HG02623 (cell line): ENCODE results near the gene MIPOL1.
"Not testable (repeated sequence)": the region's sequence is repeated elsewhere in the genome, so short reads cannot be mapped to it uniquely, and the experiment has no call there.

Source experiments
- ATAC-seq: cut with Tn5 transposase; IDR thresholded peaks from one replicate; pipeline ENCODE4 v1.9.1; 2021; ENCODE audit warnings: moderate library complexity; ENCODE audit not compliant: unreplicated experiment

Gene MIPOL1

DNA sequence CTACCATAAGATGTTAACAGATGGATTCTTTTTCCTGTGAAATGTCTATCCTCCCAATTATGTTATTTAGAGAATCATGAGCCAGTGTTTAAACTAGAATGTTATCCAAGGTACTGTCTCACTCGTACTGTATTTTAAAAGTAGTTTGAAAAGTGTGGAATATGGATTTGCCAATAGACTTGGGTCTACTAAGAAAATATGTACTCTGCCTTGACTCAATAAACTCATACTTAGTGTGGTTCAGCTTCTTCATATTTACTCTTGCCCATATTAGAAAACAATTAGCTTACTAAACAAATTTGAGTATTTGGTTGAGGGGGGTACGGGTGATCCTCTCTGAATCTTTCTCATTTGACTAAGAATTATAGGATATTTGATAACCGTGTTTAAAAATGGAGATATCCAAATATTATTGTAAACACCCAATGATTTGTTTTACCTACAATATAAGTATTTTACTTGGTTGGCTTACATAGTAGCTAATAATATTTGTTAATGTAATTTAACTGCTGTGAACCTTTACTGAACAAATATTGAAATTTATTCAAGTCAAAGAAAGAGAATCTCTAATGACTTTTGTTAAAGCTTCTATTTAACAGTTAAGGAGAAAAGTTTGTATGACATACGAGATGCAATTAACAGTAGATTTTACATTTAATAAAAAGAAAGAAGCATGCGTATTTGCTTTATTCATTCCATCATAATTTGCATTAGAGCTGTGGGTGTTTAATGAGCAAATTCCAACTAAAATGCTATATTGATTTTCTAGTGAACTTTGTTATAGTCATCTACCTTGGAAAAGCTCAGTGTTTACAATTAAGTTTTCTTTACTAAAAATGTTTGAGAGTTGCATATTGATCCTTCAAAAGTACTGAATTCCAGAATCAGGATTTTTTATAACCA, 81.2 kb downstream of the MIPOL1 start:
- ATAC-seq, result no peak

DNA sequence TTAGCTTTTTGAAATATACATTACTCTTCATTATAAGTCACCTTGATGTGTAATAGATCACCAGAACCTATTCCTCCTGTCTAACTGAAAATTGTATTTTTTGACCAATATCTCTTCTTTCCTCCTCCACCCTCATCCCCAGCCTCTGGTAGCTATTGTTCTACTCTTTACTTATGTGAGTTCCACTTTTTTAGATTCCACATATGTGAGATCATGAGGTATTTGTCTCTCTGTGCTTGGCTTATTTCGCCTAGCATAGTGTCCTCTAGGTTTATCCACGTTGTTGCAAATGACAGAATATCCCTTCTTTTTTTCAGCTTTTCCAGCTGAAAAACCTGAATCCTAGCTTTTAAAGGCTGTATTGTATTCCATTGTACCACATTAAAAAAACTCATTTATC, 82.1 kb downstream of the MIPOL1 start:
- no peak for ATAC-seq

DNA sequence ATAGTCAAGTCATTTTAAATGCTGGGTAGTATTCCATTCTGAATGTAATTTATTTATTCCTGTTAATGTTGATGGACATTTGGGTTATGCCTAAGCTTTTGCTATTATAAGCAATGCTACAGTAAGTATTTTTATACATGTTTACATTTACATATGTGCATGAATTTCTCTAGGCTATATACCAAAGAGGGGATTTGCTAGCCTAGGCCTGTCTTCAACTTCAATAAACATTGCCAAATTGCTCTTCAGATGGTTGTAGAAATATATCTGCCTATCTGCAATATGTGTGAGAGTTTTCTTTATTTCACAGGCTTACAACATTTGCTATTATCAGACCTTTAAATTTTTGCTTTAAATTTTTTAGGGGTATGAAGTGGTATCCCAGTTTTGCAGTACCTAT, 87.0 kb downstream of the MIPOL1 start:
- no peak for ATAC-seq

DNA sequence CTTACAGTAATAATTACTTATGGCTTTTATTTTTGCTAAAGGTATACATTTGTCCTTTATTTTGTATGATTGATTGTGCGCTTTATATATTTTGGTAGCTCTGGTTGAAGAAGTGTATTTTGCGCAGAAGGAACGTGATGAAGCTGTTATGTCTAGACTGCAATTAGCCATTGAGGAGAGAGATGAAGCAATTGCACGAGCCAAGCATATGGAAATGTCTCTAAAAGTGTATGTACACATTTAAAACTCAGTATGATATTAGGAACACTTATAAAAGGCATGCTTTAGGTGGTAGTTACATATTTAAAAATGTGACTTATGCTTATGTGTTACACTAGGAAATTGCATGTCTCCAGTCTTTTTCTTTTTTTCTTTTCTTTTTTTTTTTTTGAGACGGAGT, 87.5 kb downstream of the MIPOL1 start:
- ATAC-seq, result no peak

DNA sequence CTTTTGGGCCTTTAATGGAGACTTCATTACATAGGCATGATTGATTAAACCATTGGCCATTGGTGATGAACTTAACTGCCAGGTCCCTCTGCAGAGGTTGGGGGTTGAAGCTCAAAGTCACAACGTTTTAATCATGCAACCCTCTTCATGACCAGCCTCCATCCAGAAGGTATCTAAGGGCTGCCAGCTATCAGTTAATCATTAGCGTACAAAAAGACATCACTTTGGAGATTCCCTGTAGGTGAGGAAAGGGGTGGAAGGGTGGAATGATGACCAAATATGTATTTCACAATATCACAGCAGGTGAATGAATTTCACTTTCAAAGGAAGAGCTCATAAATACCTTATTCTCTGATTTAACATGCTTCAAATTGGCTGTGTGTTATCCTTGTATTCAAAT, 92.0 kb downstream of the MIPOL1 start:
- no peak for ATAC-seq

DNA sequence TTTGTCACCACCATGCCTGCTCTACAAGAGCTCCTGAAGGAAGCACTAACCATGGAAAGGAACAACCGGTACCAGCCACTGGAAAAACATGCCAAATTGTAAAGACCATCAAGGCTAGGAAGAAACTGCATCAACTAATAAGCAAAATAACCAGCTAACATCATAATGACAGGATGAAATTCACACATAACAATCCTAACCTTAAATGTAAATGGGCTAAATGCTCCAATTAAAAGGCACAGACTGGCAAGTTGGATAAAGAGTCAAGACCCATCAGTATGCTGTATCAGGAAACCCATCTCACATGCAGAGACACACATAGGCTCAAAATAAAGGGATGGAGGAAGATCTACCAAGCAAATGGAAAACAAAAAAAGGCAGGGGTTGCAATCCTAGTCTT, 97.5 kb downstream of the MIPOL1 start:
- ATAC-seq, result not testable (repeated sequence)

DNA sequence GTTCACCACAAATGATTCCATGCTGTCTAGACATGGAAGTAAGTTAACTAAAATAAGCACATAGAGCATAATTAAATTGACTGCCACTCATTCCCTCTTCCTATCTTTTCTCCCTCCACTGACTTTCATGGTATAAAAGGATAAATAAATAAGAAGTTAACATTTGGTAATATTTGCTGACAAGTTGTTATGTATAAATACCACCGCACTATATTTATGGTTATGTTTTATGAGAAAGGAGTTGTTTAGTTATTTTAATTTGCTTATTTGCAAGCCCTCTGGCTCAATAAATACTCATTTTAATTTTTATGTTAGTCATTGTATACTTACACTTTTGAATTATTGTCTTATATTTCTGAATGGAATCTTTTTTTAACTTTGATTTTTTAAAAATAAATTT, 113.5 kb downstream of the MIPOL1 start:
- ATAC-seq, result no peak

DNA sequence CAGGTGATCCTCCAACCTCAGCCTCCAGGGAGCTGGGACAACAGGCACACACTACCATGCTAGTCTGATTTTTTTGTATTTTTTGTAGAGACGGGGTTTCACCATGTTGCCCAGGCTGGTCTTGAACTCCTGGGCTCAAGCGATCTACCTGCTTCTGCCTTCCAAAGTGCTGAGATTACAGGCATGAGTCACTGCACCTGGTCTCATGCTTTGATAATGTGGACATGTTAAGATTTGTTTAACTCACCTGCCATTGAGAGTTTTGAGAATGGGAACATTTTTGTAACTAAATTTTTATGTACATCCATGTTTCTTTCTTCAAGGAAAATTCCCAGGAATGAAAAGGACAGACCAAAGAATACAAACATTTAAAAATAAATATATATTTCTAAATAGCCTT, 121.2 kb downstream of the MIPOL1 start:
- no peak for ATAC-seq

DNA sequence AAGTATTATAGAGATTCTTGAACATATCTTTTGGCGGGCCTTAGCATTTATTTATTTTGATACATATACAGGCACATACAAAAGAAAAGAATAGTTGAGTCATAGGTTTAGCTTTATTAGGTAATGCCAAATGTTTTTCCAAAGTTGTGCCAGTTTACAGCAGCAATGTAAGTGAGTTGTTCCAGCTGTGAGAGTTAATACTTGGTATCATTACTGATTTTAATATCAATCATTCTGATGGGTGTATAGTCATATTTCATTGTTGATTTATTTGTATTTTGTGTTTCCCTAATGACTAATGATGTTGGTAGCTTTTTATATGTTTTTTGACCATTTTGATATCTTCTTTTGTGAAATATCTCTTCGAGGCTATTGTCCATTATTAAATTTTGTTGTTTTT, 122.4 kb downstream of the MIPOL1 start:
- no peak for ATAC-seq

DNA sequence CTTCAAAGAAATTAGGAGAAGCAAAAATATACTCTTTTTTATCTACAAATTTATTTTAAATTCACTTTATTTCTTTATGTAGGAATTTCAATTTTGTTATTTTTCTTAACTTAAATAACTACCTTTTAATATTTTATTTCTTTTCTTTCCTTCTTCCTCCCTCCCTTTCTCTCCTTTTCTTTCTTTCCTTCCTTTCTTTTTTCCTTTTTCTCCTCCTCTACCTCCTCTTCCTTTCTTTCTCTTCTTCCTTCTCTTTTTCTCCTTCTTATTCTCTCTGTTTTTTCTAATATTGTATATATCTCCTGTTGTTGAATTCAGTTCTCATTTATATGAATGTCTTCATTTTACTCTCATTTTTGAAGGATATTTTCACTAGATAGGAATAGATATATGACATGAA, 127.6 kb downstream of the MIPOL1 start:
- no peak for ATAC-seq

DNA sequence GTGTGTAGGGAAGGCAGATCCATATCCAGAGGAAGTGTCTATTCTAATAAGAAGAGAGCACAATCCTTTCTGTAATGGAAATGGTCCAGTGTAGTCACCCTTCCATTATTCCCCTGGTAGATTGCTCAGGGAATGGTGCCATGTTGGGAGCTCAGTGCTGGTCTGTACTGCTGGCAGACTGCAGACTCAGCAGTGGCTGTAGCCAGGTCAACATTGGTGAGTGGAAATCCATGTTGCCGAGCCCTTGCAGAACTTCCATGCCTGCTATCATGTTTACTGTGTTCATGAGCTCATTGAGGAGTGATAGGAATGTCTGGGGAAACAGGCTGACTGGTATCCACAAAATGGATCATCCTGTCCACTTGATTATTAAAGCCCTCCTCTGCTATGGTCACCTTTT, 128.7 kb downstream of the MIPOL1 start:
- ATAC-seq, result no peak

DNA sequence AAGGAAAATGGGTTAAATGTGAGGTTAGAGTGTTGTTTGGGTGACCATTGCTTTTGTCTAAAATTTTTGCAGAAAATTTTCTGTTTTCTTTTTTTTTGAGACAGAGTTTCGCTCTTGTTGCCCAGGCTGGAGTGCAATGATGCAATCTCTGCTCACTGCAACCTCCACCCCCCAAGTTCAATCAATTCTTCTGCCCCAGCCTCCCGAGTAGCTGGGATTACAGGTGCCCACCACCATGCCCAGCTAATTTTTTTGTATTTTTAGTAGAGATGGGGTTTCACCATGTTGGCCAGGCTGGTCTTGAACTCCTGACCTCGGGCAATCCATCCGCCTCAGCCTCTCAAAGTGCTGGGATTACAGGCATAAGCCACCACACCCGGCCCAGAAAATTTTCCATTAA, 130.2 kb downstream of the MIPOL1 start:
- not testable (repeated sequence) for ATAC-seq

DNA sequence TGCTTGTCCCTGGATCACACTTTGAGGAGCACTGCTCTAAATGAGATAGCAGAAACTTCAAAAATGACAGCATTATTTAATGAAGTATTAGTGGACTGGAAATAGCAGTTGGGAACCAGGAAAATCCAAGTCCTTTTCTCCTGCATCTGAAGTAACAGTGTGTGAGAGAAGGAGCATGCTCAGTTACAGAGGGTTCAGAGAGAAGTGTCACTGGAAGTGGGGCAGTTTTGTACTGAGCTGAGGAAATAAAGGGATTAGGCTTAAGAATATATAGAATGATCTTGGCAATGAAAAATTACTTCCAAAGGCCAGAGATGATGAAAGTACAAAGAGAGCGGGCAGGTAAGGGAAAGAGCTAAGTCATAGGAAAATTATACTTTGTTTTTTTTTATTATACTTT, 130.9 kb downstream of the MIPOL1 start:
- no peak for ATAC-seq

DNA sequence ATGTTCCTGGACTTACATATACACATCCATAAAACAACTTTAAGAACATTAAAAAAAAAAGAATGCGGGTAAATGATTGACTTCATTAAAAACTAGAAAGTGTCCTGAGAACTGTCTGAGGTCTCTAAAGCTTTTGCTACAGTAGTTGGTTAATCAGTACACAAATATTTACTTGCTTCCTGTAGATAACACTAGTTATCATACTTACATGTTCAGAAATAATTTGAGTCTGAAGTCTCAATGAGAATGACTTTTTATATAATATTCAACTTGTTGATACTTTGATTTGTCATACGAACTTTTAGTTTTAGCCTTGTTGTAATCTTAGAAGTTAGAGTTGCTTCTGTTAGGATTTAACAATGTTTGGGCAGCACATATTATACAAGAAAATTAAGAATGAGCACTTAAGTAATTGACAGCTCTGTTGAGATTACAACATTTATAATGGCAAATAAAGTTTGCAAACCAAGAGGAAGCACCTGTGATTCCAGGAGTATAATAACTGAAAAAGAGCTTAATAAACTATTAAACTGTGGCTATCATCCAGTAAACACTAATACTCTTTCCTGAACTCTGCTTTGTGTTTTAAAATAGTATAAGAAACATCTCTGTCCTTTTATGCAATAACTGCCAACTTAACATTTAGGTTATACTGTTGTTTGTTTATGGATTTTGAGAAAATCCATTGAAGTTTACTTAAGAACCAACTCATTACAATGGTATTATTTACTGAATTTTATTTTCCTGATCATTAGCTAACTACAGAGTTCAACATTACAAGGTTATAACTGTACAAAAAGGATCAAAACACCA, 131.7 kb downstream of the MIPOL1 start:
- no peak for ATAC-seq

DNA sequence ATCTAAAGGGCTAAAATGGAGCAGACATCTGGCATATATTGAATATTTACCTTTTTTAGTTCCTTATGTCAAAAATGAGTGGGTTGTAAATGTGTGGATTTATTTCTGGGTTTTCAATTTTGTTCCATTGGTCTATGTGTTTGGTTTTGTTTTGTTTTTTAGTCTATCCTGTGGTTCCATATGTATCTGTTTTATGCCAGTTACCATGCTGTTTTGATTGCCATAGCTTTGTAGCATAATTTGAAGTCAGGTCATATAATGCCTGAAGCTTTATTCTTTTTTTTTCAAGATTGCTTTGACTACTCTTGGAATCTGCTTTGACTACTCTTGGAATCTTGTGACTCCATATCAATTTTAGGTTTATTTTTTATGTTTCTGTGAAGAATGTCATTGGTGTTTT, 133.2 kb downstream of the MIPOL1 start:
- no peak for ATAC-seq

DNA sequence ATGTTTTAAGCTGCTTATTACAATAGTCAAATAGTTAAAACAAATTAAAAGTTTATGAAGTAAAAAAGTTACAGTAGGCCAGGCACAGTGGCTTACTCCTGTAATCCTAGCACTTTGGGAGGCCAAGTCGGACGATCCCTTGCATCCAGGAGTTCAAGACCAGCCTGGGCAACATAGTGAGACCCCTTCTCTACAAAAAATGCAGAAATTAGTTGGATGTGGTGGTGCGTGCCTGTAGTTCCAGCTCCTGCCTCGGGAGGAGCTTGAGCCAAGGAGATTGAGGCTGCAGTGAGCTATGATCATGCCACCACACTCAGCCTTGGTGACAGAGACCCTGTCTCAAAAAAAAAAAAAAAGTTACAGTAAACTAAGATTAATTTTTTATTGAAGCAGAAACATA, 142.6 kb downstream of the MIPOL1 start:
- no peak for ATAC-seq

DNA sequence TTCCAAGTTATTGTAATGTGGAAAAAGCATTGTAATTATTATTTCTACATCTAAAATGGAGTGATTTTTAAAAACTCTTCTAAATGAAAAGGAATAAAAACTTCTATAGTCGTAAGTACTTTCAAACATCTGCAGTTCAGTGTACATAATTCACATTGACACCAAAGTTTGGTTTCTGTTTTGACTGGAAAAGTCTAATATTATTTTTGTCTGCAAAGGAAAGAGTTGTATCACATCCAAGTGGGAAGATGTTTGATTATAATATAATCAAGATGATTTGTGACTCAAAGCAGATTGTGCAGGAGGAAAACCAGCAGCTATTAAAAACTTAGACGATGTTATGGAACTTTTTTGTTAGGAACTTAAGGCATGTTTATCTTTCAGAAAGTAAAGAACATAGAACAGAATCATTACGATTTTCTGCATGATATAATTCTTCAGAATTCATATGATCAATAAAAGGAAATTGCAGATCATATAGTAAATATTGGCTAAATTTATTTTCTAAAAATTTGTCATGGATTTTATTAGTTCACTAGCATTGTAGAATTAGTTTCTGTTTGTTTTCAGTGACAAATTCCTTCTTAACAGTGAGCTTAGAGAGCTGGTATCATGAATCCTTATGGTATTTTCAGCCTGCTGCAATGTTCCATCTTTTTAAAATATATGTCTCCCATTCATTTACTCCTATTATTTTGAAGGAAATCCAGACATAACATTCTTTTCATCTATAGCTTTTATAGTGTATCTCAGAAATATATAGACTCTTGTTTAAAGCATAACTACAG, 145.8 kb downstream of the MIPOL1 start:
- ATAC-seq, result no peak

DNA sequence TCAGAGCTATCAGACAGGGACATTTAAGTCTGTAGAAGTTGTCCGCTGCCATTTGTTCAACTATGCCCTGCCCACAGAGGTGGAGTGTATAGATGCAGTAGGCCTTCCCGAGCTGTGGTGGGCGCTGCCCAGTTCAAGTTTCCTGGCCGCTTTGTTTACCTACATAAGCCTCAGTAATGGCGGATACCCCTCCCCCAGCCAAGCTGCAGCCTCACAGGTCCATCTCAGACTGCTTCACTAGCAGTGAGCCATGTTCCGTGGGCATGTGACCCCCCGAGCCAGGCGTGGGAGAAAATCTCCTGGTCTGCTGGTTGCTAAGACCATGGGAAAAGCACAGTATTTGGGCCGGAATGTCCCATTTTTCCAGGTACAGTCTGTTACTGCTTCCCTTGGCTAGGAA, 165.9 kb downstream of the MIPOL1 start:
- no peak for ATAC-seq

DNA sequence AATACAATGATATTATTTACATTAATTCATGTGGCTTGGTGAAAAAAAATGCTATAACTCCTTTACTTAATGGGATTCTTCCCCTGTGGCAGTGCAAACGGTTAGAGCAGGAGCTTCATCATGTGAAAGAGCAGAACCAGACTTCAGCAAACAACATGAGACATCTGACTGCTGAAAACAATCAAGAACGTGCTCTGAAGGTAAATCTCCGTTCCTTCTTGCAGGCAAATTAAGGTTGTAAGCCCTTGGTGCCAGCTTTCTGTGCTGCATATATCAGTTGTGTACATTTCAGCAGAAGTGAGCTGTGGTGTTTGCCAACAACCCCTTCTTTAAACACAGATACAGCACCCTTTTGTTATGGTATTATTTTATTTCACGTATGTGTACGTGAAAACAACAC, 171.7 kb downstream of the MIPOL1 start:
- ATAC-seq, result no peak

DNA sequence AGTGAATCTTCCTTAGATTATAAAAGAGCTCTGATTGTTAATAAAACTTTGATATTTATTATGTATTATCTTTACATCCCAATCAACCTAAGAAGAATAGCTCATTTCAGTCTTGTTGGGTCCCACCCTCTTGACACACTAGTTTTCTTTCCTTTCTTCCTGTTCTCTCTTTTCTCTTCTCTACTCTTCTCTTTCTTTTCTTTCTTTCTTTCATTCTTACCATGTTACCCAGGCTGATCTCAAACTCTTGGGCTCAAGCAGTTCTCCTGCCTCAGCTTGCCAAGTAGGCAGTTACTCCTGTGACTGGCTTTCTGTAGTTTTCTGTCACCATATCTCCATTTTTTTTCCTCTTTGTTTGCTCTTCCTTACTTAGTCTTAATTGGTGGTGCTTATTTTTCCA, 177.8 kb downstream of the MIPOL1 start:
- ATAC-seq, result no peak

DNA sequence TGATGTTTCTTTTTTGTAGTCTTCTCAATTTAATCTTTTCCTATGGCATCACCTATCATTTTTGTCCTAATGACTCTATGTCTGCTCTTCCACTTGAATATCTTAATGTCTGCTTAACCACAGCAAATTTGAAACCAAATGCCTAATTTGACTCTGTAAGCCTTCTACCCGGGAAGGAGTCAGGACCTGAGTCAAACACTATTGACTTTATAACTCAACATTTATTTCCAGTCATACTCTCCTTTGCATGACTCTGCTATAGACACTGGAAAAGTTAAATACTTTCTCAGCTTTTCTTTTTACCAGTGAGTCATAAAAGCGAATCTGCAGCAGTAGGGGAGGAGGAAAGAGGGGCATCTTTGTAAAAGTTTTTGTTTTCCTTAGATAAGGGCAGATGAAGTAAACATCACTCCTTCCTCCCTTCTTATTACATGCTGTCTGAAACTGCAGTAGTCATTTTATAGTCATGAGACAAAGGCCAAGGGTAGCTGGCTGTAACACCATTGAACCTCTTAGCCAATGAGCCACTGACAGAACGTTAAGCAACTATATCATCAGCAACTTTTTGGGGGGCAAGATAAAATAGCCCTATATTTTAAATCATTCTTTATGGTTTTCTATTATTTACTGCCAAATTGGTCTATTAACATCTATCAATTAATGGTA, 179.3 kb downstream of the MIPOL1 start:
- no peak for ATAC-seq
